Suprapubic skin (tissue), 3 donors: Measurements from ENCODE around the gene SMIM21.

Source experiments
- CTCF ChIP-seq, 2 donors: fragments of 200-600 bp in 1 of 2; fragments of 450-650 bp in 1 of 2; sonication (generic) in 1 of 2; IDR thresholded peaks; one replicate each; pipeline ENCODE4 v1.5.1; 2016 to 2019; ENCODE audit warnings: antibody characterized with exemption in 2 of 2, mild to moderate bottlenecking in 1 of 2, moderate library complexity in 1 of 2
- POLR2A ChIP-seq, 2 donors: fragments of 450-650 bp; IDR thresholded peaks; one replicate each; pipeline ENCODE4 v1.6.1; 2017; ENCODE audit warnings: antibody characterized with exemption in 2 of 2, mild to moderate bottlenecking in 2 of 2, moderate library complexity in 2 of 2

DNA sequence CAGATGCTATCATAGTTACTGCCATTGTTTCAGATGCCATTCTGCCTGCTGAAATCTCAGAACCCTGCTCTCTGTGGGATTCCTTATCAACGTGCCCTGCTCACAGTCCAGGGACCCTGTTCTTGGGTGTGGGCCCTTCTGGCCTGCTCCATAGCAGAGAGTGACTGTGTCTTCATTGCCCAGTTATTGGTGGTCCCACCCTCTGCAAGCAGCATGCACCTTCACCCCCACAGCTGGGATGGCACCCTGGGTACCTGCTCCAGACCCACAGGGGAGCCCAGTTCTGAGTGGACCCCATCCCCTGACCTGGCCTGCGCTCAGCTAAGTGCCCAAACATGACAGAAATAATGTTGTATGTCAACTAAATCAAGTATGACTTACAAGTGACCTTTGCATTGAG lies 36.6 kb downstream of the SMIM21 start:
- TF ChIP-seq CTCF (IDR thresholded peaks at IDR 0.05) (no peak), POLR2A (IDR thresholded peaks at IDR 0.05) (no peak)
